DOHH2 (cell line): ENCODE measurements around the gene ADH4.
"Not testable (repeated sequence)": the region's sequence is repeated elsewhere in the genome, so short reads cannot be mapped to it uniquely, and the experiment has no call there.

Experiments used
- H3F3A ChIP-seq: fragments of 200-600 bp; sonication (generic), shearing (Covaris generic); 2 replicates; pipeline ENCODE4 v1.6.0; 2016; ENCODE audit warnings: antibody characterized with exemption, mild to moderate bottlenecking; ENCODE audit not compliant: control insufficient read depth, insufficient read depth
- H3K27ac ChIP-seq: fragments of 200-600 bp; sonication (generic); 2 replicates; pipeline ENCODE4 v1.5.1; 2014; ENCODE audit warnings: low read depth, mild to moderate bottlenecking, low read length, moderate library complexity
- H3K27me3 ChIP-seq: fragments of 200-600 bp; sonication (generic); 2 replicates; pipeline ENCODE4 v1.6.1; 2014; ENCODE audit warnings: mild to moderate bottlenecking, low read length, mixed read lengths; ENCODE audit not compliant: control insufficient read depth
- H3K36me3 ChIP-seq: fragments of 200-600 bp; sonication (generic); 2 replicates; pipeline ENCODE4 v1.6.1; 2014; ENCODE audit warnings: mild to moderate bottlenecking, low read length, moderate library complexity, mixed read lengths; ENCODE audit not compliant: control insufficient read depth
- H3K4me1 ChIP-seq: fragments of 200-600 bp; sonication (generic); 2 replicates; pipeline ENCODE4 v1.6.1; 2014; ENCODE audit warnings: mild to moderate bottlenecking, low read length, mixed read lengths; ENCODE audit not compliant: control insufficient read depth
- H3K4me2 ChIP-seq: fragments of 200-600 bp; sonication (generic); 2 replicates; pipeline ENCODE4 v1.6.0; 2014; ENCODE audit warnings: mild to moderate bottlenecking, low read length, moderate library complexity
- H3K4me3 ChIP-seq: fragments of 200-600 bp; sonication (generic); 2 replicates; pipeline ENCODE4 v1.5.1; 2014; ENCODE audit warnings: mild to moderate bottlenecking, low read length, mixed read lengths
- H3K79me2 ChIP-seq: fragments of 200-600 bp; sonication (generic); 2 replicates; pipeline ENCODE4 v1.6.1; 2014; ENCODE audit warnings: mild to moderate bottlenecking, low read length, mixed read lengths; ENCODE audit not compliant: control insufficient read depth
- H3K9me2 ChIP-seq: fragments of 200-600 bp; sonication (generic); replicated peaks from 2 replicates; pipeline ENCODE4 v1.6.1; 2014; ENCODE audit warnings: mild to moderate bottlenecking, low read length, mixed read lengths; ENCODE audit not compliant: control insufficient read depth
- H3K9me3 ChIP-seq: fragments of 200-600 bp; sonication (generic); 2 replicates; pipeline ENCODE4 v1.6.1; 2014; ENCODE audit warnings: antibody characterized with exemption, low read length, mixed read lengths; ENCODE audit not compliant: control insufficient read depth, insufficient read depth
- H4K20me1 ChIP-seq: fragments of 200-600 bp; sonication (generic); 2 replicates; pipeline ENCODE4 v1.6.0; 2014; ENCODE audit warnings: low read depth, mild to moderate bottlenecking, antibody characterized with exemption, low read length, moderate library complexity; ENCODE audit not compliant: control insufficient read depth, insufficient read depth
- EZH2phosphoT487 ChIP-seq: fragments of 200-600 bp; sonication (generic); IDR thresholded peaks from 2 replicates; pipeline ENCODE4 v1.6.1; 2017; ENCODE audit warnings: borderline replicate concordance, mild to moderate bottlenecking, antibody characterized with exemption, low read length, moderate library complexity, mixed read lengths
- TF ChIP-seq, protein P1 (sequence below): fragments of 200-600 bp; sonication (generic); IDR thresholded peaks from one replicate; pipeline ENCODE4 v1.5.1; 2014; ENCODE audit warnings: antibody characterized with exemption, mild to moderate bottlenecking, low read depth, low read length; ENCODE audit not compliant: poor library complexity, severe bottlenecking

ADH4 gene

DNA sequence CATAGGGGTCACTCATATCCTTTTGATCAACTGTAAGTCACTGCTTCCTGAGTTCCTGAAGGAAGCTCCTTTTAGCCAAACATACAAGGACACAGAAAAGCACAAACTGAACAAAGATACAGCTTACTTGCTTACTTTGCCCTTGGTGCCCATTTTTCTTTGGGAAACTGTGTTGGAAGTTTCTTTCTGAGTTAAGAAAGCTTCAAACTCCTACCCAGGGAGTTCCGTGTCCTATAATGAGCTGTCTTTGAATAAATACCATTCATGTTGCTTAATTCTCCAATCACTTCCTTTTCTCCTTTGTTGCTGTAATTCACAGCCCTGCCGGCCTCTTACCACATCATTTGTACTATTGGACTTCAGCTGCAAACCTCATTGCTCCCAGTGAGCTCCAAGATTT, at the start of gene ADH4:
TSS of gene ADH4 (minus strand) at position 228 of the 400 bp plus-strand sequence. CDS start at position 153, 75 bp downstream.
- TF ChIP-seq EZH2phosphoT487: no peak
- TF ChIP-seq, protein P1, sequence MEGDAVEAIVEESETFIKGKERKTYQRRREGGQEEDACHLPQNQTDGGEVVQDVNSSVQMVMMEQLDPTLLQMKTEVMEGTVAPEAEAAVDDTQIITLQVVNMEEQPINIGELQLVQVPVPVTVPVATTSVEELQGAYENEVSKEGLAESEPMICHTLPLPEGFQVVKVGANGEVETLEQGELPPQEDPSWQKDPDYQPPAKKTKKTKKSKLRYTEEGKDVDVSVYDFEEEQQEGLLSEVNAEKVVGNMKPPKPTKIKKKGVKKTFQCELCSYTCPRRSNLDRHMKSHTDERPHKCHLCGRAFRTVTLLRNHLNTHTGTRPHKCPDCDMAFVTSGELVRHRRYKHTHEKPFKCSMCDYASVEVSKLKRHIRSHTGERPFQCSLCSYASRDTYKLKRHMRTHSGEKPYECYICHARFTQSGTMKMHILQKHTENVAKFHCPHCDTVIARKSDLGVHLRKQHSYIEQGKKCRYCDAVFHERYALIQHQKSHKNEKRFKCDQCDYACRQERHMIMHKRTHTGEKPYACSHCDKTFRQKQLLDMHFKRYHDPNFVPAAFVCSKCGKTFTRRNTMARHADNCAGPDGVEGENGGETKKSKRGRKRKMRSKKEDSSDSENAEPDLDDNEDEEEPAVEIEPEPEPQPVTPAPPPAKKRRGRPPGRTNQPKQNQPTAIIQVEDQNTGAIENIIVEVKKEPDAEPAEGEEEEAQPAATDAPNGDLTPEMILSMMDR: no peak
- Histone ChIP-seq H3K79me2 (no peaks in the 10 kb centered on the region), H3F3A (no peaks in the 10 kb centered on the region), H3K4me1 (no peaks in the 10 kb centered on the region), H3K4me3 (no peak within 1 kb of the TSS), H3K27ac (no peak within 1 kb of the TSS), H3K9me2 (no peaks in the 10 kb centered on the region), H3K27me3 (no peaks in the 10 kb centered on the region), H3K4me2 (no peak within 1 kb of the TSS), H4K20me1 (no peaks in the 10 kb centered on the region), H3K36me3 (no peaks in the 10 kb centered on the region), H3K9me3 (no peaks in the 10 kb centered on the region)

DNA sequence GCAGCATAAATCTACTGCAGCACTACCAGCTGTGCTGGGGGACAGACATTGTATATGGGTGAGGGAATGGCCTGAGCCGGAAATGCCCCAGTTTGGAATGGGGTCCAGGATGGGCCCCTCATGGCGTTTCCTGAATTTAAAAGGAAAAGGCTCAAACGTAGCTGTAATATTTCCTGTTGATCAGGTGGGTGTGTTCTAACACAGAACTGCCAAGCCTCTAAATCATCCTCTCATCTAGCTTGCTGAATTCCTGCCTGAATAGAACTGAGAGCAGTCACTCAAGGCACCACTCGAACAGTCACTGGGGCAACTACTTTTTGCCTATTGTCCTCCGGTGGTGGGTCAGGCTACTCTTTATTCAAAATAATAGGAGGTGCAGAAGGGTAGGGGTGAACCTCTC, 46.2 kb upstream of the ADH4 start:
- no peaks in the 10 kb centered on the region for H3K79me2 ChIP-seq
- no peaks in the 10 kb centered on the region for H4K20me1 ChIP-seq
- no peak for TF ChIP-seq EZH2phosphoT487
- TF ChIP-seq, protein P1: no peak
- no peak overlapping the region for H3K4me2 ChIP-seq
- no peaks in the 10 kb centered on the region for H3K9me3 ChIP-seq
- H3K9me2 ChIP-seq: no peaks in the 10 kb centered on the region
- H3K36me3 ChIP-seq: no peaks in the 10 kb centered on the region
- H3K27ac ChIP-seq: no peak overlapping the region
- H3F3A ChIP-seq: no peaks in the 10 kb centered on the region
- H3K27me3 ChIP-seq: no peaks in the 10 kb centered on the region
- no peak overlapping the region for H3K4me3 ChIP-seq
- H3K4me1 ChIP-seq: no peaks in the 10 kb centered on the region

DNA sequence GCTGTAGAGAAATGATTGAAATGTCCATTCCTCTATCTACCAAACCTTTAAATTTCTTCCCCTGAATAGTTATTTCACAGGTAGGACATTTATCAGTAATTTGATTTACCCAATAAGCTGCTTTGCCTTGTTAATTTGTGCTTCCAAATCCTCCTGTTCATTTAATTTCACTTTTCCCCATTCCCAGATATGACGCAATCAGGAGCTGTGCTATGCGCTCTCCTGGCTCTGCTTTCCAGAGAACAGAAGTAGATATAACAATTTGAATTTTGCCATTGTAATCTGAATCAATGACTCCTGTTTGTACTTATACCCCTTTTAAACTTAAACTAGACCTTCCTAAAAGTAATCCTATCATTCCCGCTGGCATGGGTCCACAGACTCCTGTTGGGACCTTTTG, 45.8 kb upstream of the ADH4 start:
- not testable (repeated sequence) for H3K4me3 ChIP-seq, H3K4me2 ChIP-seq, H3K9me2 ChIP-seq, H3K9me3 ChIP-seq, H4K20me1 ChIP-seq, H3K36me3 ChIP-seq, H3K27ac ChIP-seq, H3K79me2 ChIP-seq, H3K4me1 ChIP-seq, H3F3A ChIP-seq, H3K27me3 ChIP-seq

DNA sequence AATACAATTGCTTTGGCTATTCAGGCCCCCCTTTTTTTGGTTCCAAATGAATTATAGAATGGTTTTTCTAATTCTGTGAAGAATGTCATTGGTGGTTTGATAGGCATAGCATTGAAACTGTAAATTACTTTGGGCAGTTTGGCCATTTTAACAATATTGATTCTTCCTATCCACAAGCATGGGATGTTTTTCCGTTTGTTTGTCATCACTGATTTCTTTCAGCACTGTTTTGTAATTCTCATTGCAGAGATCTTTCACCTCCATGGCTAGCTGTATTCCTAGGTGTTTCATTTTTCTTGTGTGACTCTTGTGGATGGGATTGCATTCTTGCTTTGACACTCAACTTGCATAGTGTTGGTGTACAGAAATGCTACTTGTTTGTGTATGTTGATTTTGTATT, 41.9 kb upstream of the ADH4 start:
- no peak overlapping the region for H3K4me3 ChIP-seq
- no peaks in the 10 kb centered on the region for H3K27me3 ChIP-seq
- no peaks in the 10 kb centered on the region for H3K9me2 ChIP-seq
- H3F3A ChIP-seq: no peaks in the 10 kb centered on the region
- TF ChIP-seq, protein P1: no peak
- no peak for TF ChIP-seq EZH2phosphoT487
- H4K20me1 ChIP-seq: no peaks in the 10 kb centered on the region
- no peaks in the 10 kb centered on the region for H3K4me1 ChIP-seq
- H3K27ac ChIP-seq: no peak overlapping the region
- H3K79me2 ChIP-seq: no peaks in the 10 kb centered on the region
- no peak overlapping the region for H3K4me2 ChIP-seq
- no peaks in the 10 kb centered on the region for H3K36me3 ChIP-seq
- H3K9me3 ChIP-seq: no peaks in the 10 kb centered on the region
